Thyroid gland (tissue), 4 donors: ENCODE data around the gene FLT1.

Source experiments
- POLR2A ChIP-seq, 2 donors: fragments of 450-650 bp; IDR thresholded peaks; one replicate each; pipeline ENCODE4 v1.6.1; 2017; ENCODE audit warnings: antibody characterized with exemption in 2 of 2, mild to moderate bottlenecking in 2 of 2, moderate library complexity in 1 of 2
- TF ChIP-seq, protein P1 (sequence below), 6 experiments: fragments of 200-600 bp in 3 of 6; fragments of 450-650 bp in 3 of 6; sonication (generic) in 3 of 6; IDR thresholded peaks; one replicate each; pipeline ENCODE4 v1.5.1; 2016 to 2019; ENCODE audit warnings: antibody characterized with exemption in 6 of 6, mild to moderate bottlenecking in 2 of 6, inconsistent platforms in 1 of 6, moderate library complexity in 1 of 6

DNA sequence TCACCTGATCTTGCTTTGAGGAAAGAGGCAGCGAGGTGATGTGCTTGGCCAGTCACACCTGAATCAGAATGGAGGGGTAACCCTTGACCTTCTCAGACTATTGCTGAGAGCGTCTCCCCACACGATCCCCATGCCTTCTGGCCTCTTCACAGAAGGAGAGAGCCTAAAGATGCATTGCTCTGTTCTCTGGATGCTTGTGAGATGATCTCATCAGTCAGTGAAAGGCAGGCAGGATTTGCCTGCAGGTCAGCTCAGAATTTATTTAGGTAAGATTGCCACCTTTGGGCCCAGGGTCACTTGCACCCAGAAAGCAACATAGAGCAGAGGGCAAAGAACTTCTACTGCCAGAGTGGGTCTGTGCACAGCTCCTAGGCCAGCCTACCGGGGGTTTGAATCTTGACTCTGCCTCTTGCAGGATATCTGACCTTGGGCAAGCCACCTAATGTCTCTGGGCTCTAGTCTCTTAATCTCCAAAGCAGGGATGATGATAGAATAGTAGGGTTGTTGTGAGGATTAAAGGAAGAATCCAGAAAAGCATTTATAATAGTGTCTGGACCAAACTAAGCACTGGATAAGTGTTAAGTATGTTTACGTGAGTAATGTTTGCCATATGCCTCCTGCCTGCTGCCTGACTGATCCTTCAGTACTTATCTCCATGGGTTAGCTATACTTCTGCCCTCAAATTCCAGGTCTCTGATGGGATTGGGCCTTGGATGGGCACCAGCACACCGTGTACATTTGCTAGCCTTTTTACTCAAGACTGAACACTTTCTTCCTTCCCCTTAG is 8.4 kb upstream of the FLT1 start:
- TF ChIP-seq, protein P1, sequence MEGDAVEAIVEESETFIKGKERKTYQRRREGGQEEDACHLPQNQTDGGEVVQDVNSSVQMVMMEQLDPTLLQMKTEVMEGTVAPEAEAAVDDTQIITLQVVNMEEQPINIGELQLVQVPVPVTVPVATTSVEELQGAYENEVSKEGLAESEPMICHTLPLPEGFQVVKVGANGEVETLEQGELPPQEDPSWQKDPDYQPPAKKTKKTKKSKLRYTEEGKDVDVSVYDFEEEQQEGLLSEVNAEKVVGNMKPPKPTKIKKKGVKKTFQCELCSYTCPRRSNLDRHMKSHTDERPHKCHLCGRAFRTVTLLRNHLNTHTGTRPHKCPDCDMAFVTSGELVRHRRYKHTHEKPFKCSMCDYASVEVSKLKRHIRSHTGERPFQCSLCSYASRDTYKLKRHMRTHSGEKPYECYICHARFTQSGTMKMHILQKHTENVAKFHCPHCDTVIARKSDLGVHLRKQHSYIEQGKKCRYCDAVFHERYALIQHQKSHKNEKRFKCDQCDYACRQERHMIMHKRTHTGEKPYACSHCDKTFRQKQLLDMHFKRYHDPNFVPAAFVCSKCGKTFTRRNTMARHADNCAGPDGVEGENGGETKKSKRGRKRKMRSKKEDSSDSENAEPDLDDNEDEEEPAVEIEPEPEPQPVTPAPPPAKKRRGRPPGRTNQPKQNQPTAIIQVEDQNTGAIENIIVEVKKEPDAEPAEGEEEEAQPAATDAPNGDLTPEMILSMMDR (IDR thresholded peaks at IDR 0.05), result no peak
- TF ChIP-seq POLR2A (IDR thresholded peaks at IDR 0.05), result no peak
